ENCODE measurements around the gene FILIP1. TPM values are rescaled to one million over a fixed set of nuclear protein-coding genes. Genes with fewer than 3 reads are reported as not detected.

Gene FILIP1
- total RNA-seq, 1 donor from 2014 or later: 71.9 TPM

DNA sequence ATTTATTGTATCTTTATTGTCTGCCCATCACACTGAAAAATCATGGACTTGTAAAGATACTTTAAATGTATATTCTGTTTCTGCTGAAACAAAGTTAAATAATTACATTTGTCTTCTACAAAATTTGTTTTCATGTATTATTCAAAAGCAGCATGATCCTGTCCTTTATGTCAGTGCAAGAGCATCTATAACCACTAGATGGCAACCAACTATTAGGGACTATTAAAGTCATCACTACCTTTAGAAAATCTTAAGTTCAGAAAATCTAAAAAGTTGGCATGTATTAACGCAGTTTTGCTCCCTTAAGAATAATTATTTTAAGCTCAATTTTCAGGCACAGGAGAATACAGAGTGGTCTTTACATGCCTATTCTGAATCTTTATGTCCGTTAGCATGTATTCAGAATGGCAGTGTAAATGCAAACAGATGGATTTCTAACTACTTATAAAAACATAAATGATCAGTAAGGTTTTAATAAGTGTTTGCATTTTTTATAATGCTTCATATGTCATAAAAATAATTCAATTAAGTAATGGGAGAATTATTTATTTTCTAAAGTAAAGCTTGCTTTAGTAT lies 226.8 kb downstream of the FILIP1 start:
- DNase-seq: peak; percentile 63

DNA sequence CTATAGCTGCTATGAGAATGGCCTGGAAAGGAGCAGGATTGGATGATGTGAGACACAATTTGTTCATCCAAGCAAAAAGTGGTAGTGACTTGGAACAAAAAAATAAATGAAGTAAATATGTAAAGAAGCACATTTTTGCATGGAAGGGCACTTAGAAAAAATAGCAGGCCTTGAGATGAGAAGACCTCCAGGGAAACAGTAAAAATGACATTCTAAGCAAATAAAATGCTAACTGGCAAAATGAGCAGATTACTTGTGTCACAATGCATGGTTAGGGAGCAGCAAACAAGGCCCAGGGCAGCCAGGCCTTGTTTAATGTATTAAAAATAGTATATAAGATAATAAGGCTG lies 230.2 kb downstream of the FILIP1 start:
- DNase-seq: no peak

DNA sequence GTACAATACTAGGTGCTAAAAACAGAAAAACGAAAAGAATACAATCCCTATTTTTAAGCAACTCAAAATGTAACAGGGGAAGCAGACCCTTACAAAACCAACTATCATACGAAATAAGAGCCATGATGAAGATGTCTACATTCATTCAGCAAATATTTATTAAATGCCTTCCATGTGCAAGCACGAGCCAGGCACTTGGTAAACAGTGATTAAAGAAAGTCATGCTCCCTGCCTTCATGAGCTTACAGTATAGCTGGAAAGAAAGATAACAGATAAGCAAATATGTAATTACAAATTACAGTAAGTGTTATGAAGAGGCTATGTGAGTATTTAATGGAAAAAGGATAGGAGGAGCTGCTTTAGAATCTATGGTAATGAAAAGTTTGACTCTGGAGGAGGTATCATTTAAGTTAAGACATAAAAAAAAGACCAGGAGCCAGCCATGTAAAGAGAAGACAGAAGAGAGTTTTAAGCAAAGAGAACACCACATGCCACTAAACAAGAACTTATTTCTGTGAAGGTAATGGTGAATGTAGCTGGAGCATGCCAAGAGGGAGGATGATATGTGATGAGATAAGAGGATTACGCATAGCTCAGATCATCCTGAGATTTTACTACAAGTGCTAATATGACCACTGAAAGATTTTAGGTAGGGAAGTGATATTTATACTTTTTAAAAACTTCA lies 230.7 kb downstream of the FILIP1 start:
- no peak for DNase-seq

DNA sequence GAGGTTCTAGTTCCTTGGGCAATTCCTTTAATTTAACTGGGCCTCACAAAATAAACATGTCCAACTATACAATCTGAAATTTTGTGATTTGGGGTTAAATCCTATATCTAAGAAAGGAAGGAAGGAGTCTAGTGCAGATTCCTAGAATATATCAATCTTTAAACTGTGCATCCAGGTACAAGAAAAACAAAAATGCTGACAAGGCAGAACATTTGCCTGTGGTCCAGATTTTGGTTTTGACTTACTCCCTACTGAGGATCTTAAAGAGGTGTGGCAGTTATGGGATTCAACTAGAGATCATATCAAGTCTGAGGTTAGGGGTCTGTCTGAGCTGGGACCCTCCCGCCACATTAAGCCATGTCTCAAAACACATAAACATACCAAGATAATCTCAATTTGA lies 232.3 kb downstream of the FILIP1 start:
- DNase-seq: no peak

DNA sequence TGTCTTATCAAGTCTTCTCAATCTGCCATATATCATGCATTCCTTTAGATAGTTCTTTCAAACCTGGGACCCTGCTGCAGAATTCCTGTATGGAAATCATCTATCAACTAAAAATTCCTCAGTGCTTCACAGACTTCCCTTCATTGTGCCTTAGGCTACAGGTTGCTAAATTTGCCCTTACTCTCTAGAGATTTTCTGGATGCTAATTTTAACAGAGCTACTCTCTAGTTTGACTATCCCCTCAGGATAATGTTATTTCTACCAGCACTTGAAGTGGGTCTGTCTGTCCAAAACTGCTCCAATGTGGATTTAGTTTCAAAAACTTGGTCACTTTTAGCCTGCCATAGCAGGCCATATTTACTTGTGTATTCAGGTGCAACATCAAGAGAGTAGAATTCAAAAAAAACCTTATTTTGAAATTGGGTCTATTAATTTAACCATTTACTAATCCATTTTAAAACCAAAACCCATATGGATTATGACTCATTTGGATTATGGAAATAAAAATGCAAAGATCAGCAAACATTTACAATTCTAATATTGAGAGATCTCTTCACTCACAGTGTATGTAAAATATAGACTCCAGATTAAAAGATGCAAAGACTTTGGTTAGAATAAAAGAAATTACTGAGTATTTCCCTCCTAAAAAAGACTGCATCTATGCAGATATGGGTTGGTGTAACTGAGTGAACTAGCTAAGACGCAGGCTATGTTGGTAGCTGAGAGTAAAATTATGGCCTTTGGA lies 236.1 kb downstream of the FILIP1 start:
- DNase-seq: no peak

DNA sequence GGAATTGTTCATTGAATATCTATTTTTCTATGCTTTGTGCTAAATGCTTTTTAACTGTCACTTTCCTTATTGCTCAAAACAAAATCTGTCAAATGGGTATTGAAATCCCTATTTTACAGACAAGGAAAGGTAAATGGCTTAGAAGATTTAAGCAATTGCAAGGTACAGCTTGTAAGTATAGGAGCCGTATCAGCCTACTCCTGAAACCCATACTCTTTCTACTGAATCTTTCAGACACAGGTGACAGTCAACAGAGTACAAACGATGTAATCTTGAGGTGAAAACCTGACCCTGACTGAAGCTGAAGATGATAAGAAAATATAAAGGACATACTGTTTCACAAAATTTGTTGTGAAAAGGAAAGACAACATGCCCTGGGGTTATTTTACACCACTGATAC lies 243.0 kb downstream of the FILIP1 start:
- no peak for DNase-seq

DNA sequence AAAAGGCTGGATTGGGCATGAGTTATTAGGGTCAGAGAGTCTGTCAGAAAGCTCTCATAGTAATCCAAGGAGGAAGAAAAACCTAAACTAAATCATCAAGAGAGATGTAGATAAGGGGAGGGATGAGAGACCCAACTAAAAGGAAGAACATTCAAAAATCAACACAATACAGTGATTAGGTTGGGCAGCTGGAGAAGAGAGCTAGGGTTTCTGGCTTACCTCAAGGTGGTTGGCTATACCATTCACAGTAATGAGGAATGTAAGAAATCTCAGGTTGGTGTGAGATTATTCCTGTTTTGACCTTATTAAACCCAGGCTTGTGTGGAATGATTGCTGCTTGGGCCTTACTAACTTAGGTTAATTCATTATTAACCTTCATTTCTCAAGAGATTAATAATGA lies 243.8 kb downstream of the FILIP1 start:
- DNase-seq: no peak

DNA sequence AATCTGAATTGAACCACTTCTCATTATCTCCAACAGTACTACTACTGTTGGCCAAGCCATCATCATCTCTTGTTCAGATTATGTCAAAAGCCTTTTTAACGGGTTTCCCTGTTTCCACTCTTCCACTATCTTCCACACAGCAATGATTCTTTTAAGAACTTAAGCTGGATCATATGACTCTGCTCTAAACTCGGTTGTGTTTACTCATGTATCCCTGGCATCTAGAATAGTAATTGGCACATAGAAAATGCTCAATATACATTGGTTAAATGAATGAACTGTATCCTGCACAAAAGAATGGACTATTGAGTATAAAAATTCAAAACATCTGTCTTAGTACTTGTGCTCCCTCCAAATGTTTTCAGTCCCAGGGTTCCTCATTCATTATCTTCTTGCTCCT lies 247.2 kb downstream of the FILIP1 start:
- DNase-seq: no peak

DNA sequence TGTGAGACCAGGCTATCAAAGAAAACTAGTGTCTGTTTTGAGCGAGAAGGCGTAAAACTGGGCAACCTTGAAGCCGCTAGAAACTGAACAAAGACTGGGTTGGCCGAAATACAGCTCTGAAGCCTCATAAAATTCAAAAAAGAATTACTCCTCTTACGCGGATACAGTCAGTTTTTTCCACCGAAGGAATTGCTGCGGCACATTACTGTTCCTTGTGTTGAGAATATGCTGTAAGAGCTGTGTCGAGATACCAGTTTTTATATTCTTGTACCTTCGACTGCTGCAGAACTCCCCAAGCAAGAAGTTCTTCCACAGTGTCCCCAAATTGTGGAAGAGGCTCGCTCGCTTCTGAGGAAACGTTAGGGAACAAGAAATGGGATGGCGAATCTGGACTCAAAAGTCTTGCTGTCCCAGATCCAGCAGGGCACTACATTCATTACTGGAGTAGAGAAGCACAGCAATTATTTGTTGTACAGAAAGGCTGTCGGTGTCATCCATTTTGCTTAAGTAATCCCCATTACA lies 249.5 kb downstream of the FILIP1 start:
- no peak for DNase-seq

DNA sequence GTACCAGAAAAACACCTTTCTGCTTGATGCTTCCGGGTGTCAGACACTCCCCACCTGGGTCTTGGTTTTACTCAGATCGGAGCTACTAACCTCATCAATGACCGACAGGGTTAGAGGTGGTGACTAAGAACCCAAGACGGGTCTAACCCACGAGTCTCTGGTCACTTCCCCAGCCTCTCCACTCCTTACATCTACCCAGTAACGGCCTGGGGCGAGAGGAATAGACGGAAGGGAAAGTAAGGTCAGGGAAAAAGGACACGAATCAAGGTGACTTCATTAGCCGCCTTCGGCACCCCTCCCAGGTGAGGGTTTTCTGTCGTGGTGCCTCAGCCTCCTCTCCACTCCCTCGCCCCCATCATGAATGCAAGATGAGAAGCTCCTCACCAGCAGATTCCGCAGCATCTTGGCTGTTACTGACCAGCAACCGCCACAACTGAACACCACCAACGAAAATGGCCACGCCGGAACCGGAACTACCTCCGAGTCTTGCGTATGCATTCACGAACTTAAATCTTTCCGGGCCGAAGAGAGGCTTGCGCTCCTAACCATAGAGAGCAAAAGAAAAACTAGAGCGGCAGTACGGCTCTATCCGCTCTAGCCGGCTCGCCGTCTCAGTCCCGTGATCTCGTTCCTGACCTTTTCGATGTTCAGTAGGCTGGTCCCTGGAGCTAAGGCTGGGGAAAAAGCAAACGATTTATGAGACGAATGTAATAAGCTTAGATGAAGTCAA lies 250.1 kb downstream of the FILIP1 start, which contains the start of gene COX7A2:
COX7A2 (minus strand) TSS at position 469 of the 730 bp plus-strand sequence; CDS start at position 402, 67 bp downstream.
- DNase-seq: peak; percentile 98

Small RNA genes lying within 50 kb of the gene (small RNA-seq; reads per million reads assigned to genes)
- gene MIR4463 (ENCODE audit: low replicate concordance) (not detected), gene RF00012 (ENCODE audit: low replicate concordance) (not detected), gene RNU1-34P (ENCODE audit: low replicate concordance) (not detected)

Other genes starting within 250 kb of the FILIP1 start
- gene COX7A2, start 250.0 kb downstream of the FILIP1 start, total RNA-seq: 111 TPM
- 113 TPM for gene TMEM30A, start 209.0 kb downstream of the FILIP1 start, total RNA-seq
- gene SENP6, start 108.1 kb upstream of the FILIP1 start, total RNA-seq: 173 TPM

All from tongue (tissue), 3 donors.